GM12874 (cell line): ENCODE results near the gene ZFYVE19.

Experiments
- CTCF ChIP-seq: IDR thresholded peaks from 2 replicates; pipeline ENCODE4 v1.5.1; 2011; ENCODE audit warnings: low read depth, mild to moderate bottlenecking, control low read depth, low read length, moderate library complexity; ENCODE audit not compliant: insufficient read depth

Gene ZFYVE19

DNA sequence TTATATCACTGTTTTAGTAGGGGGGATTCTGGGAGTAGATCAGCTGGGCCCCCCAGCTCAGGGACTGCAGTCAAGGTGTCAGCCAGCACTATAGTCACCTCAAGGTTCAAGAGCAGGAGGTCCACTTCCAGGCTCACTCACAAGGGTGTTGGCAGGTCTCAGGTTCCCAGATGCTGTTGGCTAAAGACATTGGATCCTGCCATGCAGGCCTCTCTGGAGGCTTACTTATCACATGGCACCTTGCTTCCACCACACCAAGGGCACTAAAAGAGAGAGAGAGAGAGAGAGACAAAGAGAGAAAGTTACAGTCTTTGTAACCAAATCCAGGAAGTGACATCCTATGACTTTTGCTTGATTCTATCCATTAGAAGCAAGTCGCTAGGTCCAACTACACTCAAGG is 29.1 kb downstream of the ZFYVE19 start:
- no peak for TF ChIP-seq CTCF

GRCh38 chr15:40838756-40839155 is 31.9 kb downstream of the ZFYVE19 start:
- TF ChIP-seq CTCF = no peak

- no peak for TF ChIP-seq CTCF
These were observed 34.9 kb downstream of the ZFYVE19 start for GRCh38 chr15:40841741-40842140.

DNA sequence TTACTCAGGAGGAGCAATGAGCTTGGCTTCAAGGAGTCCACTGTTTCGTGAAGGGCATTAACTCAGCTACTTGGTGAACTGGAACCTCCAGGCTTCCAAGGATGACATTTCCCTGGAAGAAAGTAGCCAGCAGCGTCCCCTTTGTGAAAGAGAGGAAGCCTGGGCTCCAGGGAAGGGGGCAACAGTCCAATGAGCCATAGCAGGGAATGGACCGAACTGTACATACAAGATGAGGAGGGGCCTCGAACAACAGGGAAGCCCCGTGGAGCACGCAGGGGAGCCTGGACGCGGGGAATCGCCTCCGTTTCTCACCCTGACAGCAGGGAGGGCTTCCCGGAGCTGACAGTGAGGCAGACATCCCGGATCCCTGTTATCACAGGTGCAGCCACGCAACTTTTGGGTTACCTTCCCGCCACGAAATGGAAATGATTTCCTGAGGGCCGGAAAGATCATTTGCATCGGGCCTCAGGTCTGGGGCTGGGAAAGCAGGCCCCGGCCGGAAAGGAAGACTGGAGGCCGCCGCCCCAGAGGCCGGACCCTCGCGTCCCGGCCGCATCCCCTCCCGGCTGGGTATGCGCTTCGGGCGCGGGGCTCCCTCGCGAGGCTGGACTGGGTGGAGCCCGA is 36.5 kb downstream of the ZFYVE19 start:
- no peak for TF ChIP-seq CTCF

DNA sequence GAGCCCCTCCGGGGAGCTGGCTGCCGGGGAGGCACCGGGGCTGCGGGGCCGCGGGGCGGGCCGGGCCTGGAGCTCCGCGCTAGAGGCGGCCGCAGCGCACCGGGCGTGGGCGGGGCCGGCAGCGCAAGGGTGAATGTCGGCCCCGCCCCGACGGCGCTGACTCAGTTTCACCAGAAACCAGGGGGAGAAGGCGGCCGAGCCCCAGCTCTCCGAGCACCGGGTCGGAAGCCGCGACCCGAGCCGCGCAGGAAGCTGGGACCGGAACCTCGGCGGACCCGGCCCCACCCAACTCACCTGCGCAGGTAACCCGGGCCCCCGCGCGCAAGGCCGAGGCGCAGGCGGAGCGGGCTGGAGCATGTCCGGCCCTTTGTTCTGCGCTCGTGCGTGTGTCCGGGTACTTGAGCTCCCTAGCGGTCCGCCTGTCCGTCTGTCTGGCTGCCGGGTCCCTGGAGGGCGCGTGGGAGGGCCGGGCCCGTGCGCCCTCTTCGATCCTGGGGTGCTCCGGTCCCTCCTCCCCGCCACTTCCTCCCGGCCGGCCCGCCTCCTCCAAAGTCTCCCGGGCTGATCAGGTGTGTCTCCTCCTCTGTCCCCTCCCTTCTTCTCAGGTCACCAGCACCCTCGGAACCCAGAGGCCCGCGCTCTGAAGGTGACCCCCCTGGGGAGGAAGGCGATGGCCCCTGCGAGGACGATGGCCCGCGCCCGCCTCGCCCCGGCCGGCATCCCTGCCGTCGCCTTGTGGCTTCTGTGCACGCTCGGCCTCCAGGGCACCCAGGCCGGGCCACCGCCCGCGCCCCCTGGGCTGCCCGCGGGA is 37.2 kb downstream of the ZFYVE19 start, which contains the start of gene SPINT1:
SPINT1 (plus strand) TSS at position 164 of the 811 bp plus-strand sequence; CDS start at position 671, 507 bp downstream.
- TF ChIP-seq CTCF = no peak

DNA sequence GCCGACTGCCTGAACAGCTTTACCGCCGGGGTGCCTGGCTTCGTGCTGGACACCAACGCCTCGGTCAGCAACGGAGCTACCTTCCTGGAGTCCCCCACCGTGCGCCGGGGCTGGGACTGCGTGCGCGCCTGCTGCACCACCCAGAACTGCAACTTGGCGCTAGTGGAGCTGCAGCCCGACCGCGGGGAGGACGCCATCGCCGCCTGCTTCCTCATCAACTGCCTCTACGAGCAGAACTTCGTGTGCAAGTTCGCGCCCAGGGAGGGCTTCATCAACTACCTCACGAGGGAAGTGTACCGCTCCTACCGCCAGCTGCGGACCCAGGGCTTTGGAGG is 37.8 kb downstream of the ZFYVE19 start:
- TF ChIP-seq CTCF = no peak

DNA sequence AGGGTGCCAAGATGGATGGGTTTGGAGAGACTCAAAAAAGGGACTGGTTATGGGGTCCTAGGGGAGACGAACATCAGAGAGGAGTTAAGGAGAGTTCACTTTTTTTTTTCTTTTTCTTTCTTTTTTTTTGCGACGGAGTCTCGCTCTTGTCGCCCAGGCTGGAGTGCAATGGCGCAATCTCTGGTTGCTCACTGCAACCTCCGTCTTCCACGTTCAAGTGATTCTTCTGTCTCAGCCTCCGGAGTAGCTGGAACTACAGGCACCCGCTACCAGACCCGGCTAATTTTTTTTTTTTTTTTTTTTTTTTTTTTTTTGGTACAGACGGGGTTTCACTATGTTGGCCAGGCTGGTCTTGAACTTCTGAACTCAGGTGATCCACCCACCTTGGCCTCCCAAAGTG is 38.1 kb downstream of the ZFYVE19 start:
- no peak for TF ChIP-seq CTCF
